Activated gamma-delta T cell treated with anti-CD3 and anti-CD28 coated beads, Interleukin-2, amount 50 U/mL, for 16 hours (primary cell): Measurements from ENCODE around the gene TKFC.
"Not testable (repeated sequence)": the region's sequence is repeated elsewhere in the genome, so short reads cannot be mapped to it uniquely, and the experiment has no call there.

ENCODE experiments used
- DNase-seq: peaks from one replicate; pipeline ENCODE4 v3.0.0-alpha.2; 2020; ENCODE audit warnings: low read depth

Gene TKFC

GRCh38 chr11:61368646-61369045, 35.6 kb downstream of the TKFC start:
- DNase-seq: no peak

GRCh38 chr11:61369372-61370348, 36.6 kb downstream of the TKFC start:
- no peak for DNase-seq

GRCh38 chr11:61370349-61371005, 37.4 kb downstream of the TKFC start:
- DNase-seq: no peak

GRCh38 chr11:61372659-61373420, 39.8 kb downstream of the TKFC start:
- DNase-seq: no peak

- no peak for DNase-seq
These were observed 42.7 kb downstream of the TKFC start for GRCh38 chr11:61375761-61376108.

GRCh38 chr11:61377461-61378160, 44.6 kb downstream of the TKFC start:
- no peak for DNase-seq

GRCh38 chr11:61378713-61379313, 45.8 kb downstream of the TKFC start:
- DNase-seq: no peak

GRCh38 chr11:61380884-61381283, 47.9 kb downstream of the TKFC start:
- DNase-seq: no peak

- not testable (repeated sequence) for DNase-seq
These were observed 50.8 kb downstream of the TKFC start for GRCh38 chr11:61383859-61384258.

GRCh38 chr11:61384271-61385242, 51.5 kb downstream of the TKFC start:
- no peak for DNase-seq

GRCh38 chr11:61390161-61390560, 57.1 kb downstream of the TKFC start:
- DNase-seq: no peak

- DNase-seq: no peak
These were observed 60.1 kb downstream of the TKFC start for GRCh38 chr11:61392981-61393595.
